Tibial nerve (tissue), 4 donors: ENCODE measurements around the gene ERP27. TPM values are rescaled to one million over a fixed set of nuclear protein-coding genes. Genes with fewer than 3 reads are reported as not detected.

Experiments used
- DNase-seq, 2 donors: peaks; one replicate each; pipeline ENCODE4 v3.0.0-alpha.2; 2019; ENCODE audit warnings: low spot score in 2 of 2
- H3K27ac ChIP-seq, 4 donors: fragments of 200-600 bp; sonication (generic) in 3 of 4; one replicate each; pipeline ENCODE4 v1.5.1; 2017 to 2019; ENCODE audit warnings: mild to moderate bottlenecking in 1 of 4
- H3K27me3 ChIP-seq, 2 donors: fragments of 200-600 bp; sonication (generic) in 1 of 2; one replicate each; pipeline versions ENCODE4 v1.5.1 to v1.6.0; 2017 to 2019
- H3K36me3 ChIP-seq, 3 donors: fragments of 200-600 bp; sonication (generic); one replicate each; pipeline ENCODE4 v1.5.1; 2018 to 2019
- H3K4me1 ChIP-seq, 4 donors: fragments of 200-600 bp; sonication (generic) in 3 of 4; one replicate each; pipeline ENCODE4 v1.5.1; 2017 to 2019
- H3K4me3 ChIP-seq, 4 donors: fragments of 200-600 bp; sonication (generic) in 3 of 4; one replicate each; pipeline ENCODE4 v1.5.1; 2017 to 2019; ENCODE audit warnings: mild to moderate bottlenecking in 1 of 4, moderate library complexity in 1 of 4
- H3K9me3 ChIP-seq, 4 donors: fragments of 200-600 bp; sonication (generic) in 3 of 4; one replicate each; pipeline ENCODE4 v1.5.1; 2017 to 2019
- CTCF ChIP-seq, 5 experiments: fragments of 200-600 bp in 3 of 5; fragments of 450-650 bp in 2 of 5; sonication (generic) in 3 of 5; IDR thresholded peaks; one replicate each; pipeline ENCODE4 v1.5.1; 2016 to 2019; ENCODE audit warnings: antibody characterized with exemption in 5 of 5, mild to moderate bottlenecking in 3 of 5, moderate library complexity in 2 of 5
- EP300 ChIP-seq, 2 donors: sonication (generic); formaldehyde crosslinking; IDR thresholded peaks; one replicate each; pipeline ENCODE4 v1.6.1; 2017; ENCODE audit warnings: antibody characterized with exemption in 2 of 2, mild to moderate bottlenecking in 1 of 2
- POLR2A ChIP-seq, 2 donors: fragments of 450-650 bp; IDR thresholded peaks; one replicate each; pipeline ENCODE4 v1.6.1; 2017; ENCODE audit warnings: antibody characterized with exemption in 2 of 2, mild to moderate bottlenecking in 2 of 2, moderate library complexity in 2 of 2
- WGBS, 2 donors: methylation state at CpG; one replicate each; pipeline ENCODE4 v1.1.5; 2018; 5-methylcytosine and 5-hydroxymethylcytosine counted together
- total RNA-seq, 4 donors: library from RNA; depleted of rRNA; stranded (reverse); fragments of >200 nt; gene quantifications; one replicate each; pipeline ENCODE4 v1.1.0, GENCODE V29; 2016

The ERP27 gene
- total RNA-seq, 4 donors from 2014 or later, result not detected

DNA sequence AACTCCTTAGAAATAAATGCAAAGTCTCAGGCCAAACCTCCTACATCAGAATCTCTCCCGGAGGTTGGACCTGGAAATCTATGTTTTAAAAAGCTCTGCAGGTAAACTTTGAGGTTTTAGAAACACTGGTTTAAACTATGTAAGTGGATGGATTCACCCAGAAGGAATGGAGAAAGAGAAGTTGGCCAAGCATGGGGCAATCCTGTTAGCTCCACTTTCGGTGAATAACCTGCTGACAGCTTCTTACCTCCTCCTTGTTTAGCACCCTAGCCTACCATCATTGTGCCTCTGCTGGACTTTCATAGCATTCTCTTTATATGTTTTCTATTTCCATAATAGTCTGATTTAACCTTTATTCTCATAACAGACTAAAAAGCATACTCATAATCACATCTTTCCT is 26.1 kb upstream of the ERP27 start:
- no peak for DNase-seq
- Histone ChIP-seq H3K27me3 (no peaks in the 10 kb centered on the region), H3K4me1 (peaks cover 0 to 3% (median 0%) of the 10 kb centered on the region in 4 donors), H3K27ac (no peak overlapping the region), H3K9me3 (no peaks in the 10 kb centered on the region), H3K4me3 (no peak overlapping the region), H3K36me3 (no peaks in the 10 kb centered on the region)
- no peak for TF ChIP-seq EP300 (IDR thresholded peaks at IDR 0.05)
- TF ChIP-seq CTCF (IDR thresholded peaks at IDR 0.05), result no peak
- no peak for TF ChIP-seq POLR2A (IDR thresholded peaks at IDR 0.05)
- WGBS, 2 donors, result 46 to 70% methylated on average over 2 of the region's 2 CpGs

GRCh38 chr12:14963520-14963919 is 25.2 kb upstream of the ERP27 start:
- Histone ChIP-seq H3K4me3 (no peak overlapping the region), H3K27me3 (no peaks in the 10 kb centered on the region), H3K9me3 (no peaks in the 10 kb centered on the region), H3K36me3 (no peaks in the 10 kb centered on the region), H3K27ac (no peak overlapping the region), H3K4me1 (peaks cover 0 to 6% (median 0%) of the 10 kb centered on the region in 4 donors)
- TF ChIP-seq CTCF (IDR thresholded peaks at IDR 0.05) (no peak), POLR2A (IDR thresholded peaks at IDR 0.05) (no peak), EP300 (IDR thresholded peaks at IDR 0.05) (no peak)
- WGBS, 2 donors, result 89 to 90% methylated on average over 7 of the region's 7 CpGs
- no peak for DNase-seq

DNA sequence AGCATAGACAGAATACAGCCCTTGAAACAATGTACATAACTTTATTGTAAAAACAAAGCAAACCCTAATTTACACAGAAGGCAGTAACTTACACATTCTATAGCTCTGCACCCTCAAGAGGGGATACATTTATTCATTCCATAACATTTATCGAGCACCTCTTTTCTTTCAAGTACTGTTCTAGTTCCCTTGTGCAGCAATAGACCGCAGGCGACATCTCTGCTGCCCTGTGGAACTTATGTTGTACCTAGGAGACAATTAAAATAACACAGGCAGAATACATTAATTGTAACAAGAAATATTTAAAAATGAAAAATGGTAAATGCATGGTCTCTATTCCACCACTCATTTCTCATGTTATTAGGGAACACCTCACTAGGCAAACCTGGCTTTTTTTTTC is 24.5 kb upstream of the ERP27 start:
- Histone ChIP-seq H3K27me3 (no peaks in the 10 kb centered on the region), H3K27ac (peak overlapping the region in 3 of 4 donors; percentile 49 to 80 (median 76)), H3K36me3 (no peaks in the 10 kb centered on the region), H3K4me3 (no peak overlapping the region), H3K4me1 (peaks cover 0 to 12% (median 4%) of the 10 kb centered on the region in 4 donors), H3K9me3 (no peaks in the 10 kb centered on the region)
- TF ChIP-seq POLR2A (IDR thresholded peaks at IDR 0.05) (no peak), EP300 (IDR thresholded peaks at IDR 0.05) (no peak), CTCF (IDR thresholded peaks at IDR 0.05) (no peak)
- no peak for DNase-seq
- WGBS, 2 donors, result 95 to 96% methylated on average over 3 of the region's 3 CpGs

GRCh38 chr12:14962153-14962539 is 23.8 kb upstream of the ERP27 start:
- DNase-seq, result no peak
- Histone ChIP-seq H3K27me3 (no peaks in the 10 kb centered on the region), H3K4me3 (peak overlapping the region in 2 of 4 donors; percentile 42 to 48), H3K27ac (peak overlapping the region in 3 of 4 donors; percentile 49 to 80 (median 76)), H3K36me3 (no peaks in the 10 kb centered on the region), H3K4me1 (peaks cover 0 to 12% (median 7%) of the 10 kb centered on the region in 4 donors), H3K9me3 (no peaks in the 10 kb centered on the region)
- WGBS, 2 donors, result 75 to 81% methylated on average over 3 of the region's 3 CpGs
- TF ChIP-seq EP300 (IDR thresholded peaks at IDR 0.05) (no peak), POLR2A (IDR thresholded peaks at IDR 0.05) (no peak), CTCF (IDR thresholded peaks at IDR 0.05) (no peak)

DNA sequence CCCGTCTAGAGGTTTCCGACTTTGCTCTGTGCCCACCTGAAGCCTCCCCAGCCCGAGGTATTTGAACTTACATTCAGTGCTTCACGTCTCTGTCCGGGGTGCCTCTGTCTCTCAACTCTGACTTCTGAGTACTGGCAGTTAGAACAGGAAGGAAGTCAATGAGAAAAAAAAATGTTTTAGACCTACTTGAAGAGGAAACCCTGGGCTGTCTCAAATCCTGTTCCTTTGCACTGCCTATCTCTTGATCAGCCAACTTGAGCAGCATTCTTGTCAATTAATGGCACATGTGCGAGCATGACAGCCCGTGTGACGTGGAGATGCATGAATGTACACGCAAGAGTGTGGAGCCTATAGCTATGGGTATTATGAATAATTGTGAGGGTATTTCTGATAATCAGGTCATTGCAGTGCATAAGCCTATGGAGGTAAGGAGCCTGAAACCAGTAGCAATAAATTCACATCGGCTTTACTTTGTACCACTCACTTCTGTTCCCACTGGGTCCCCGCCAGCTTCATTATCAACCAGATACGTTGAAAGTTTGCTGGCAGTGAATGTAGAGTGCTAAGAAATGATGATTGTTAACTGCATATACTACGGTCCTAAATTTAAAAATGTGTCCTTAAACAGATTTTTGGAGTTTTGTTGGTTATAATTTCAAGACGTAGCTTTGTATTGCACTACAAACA is 23.3 kb upstream of the ERP27 start, which contains the start of gene ARHGDIB:
TSS of gene ARHGDIB (minus strand) at position 136 of the 687 bp plus-strand sequence. CDS start 10,889 bp downstream, outside the sequence.
- H3K9me3 ChIP-seq, result no peaks in the 10 kb centered on the region
- H3K27me3 ChIP-seq, result no peaks in the 10 kb centered on the region
- DNase-seq, result no peak
- 66 to 70% methylated on average over 14 of the region's 14 CpGs for WGBS, 2 donors
- no peaks in the 10 kb centered on the region for H3K36me3 ChIP-seq
- TF ChIP-seq EP300 (IDR thresholded peaks at IDR 0.05), result no peak
- H3K4me1 ChIP-seq, result peaks cover 0 to 12% (median 8%) of the 10 kb centered on the region in 4 donors
- peak within 1 kb of the TSS in 3 of 4 donors; percentile 49 to 80 (median 76) for H3K27ac ChIP-seq
- H3K4me3 ChIP-seq, result peak within 1 kb of the TSS; percentile 17 to 48 (median 30)
